H9 (cell line): ENCODE data around the gene INSYN1. TPM values are rescaled to one million over a fixed set of nuclear protein-coding genes. Genes with fewer than 3 reads are reported as not detected.

Experiments
- DNase-seq: peaks from one replicate; pipeline ENCODE4 v3.0.0-alpha.2; 2017
- H2AFZ ChIP-seq: one replicate; pipeline ENCODE4 v1.6.1; 2013; ENCODE audit warnings: mild to moderate bottlenecking, low read length, control low read depth, moderate library complexity
- H2AK5ac ChIP-seq: 2 replicates; pipeline ENCODE4 v1.6.1; 2013; ENCODE audit warnings: low read length, control low read depth, mixed read lengths; ENCODE audit not compliant: insufficient read length
- H2BK120ac ChIP-seq: one replicate; pipeline ENCODE4 v1.6.1; 2013; ENCODE audit warnings: low read depth, mild to moderate bottlenecking, low read length, control low read depth, inconsistent platforms; ENCODE audit not compliant: poor library complexity, severe bottlenecking
- H2BK12ac ChIP-seq: 2 replicates; pipeline ENCODE4 v1.6.1; 2013; ENCODE audit warnings: low read length, control low read depth, mixed read lengths, low read depth; ENCODE audit not compliant: insufficient read length
- H2BK15ac ChIP-seq: 2 replicates; pipeline ENCODE4 v1.6.1; 2013; ENCODE audit warnings: low read depth, low read length, control low read depth
- H2BK20ac ChIP-seq: one replicate; pipeline ENCODE4 v1.6.1; 2013; ENCODE audit warnings: low read depth, mild to moderate bottlenecking, low read length, control low read depth, inconsistent platforms; ENCODE audit not compliant: poor library complexity, severe bottlenecking
- H2BK5ac ChIP-seq: 2 replicates; pipeline ENCODE4 v1.6.1; 2013; ENCODE audit warnings: low read length, control low read depth, mixed read lengths; ENCODE audit not compliant: insufficient read length
- H3K14ac ChIP-seq: 2 replicates; pipeline ENCODE4 v1.6.1; 2013; ENCODE audit warnings: low read length, control low read depth; ENCODE audit not compliant: insufficient read depth
- H3K18ac ChIP-seq: 2 replicates; pipeline ENCODE4 v1.6.1; 2013; ENCODE audit warnings: low read depth, mild to moderate bottlenecking, mixed read lengths, low read length, control low read depth; ENCODE audit not compliant: insufficient read length
- H3K23ac ChIP-seq: 2 replicates; pipeline ENCODE4 v1.6.1; 2013; ENCODE audit warnings: low read length, control low read depth, mixed read lengths, low read depth; ENCODE audit not compliant: insufficient read length
- H3K23me2 ChIP-seq: 2 replicates; pipeline ENCODE4 v1.6.1; 2013; ENCODE audit warnings: low read depth, mild to moderate bottlenecking, mixed read lengths, low read length, control low read depth; ENCODE audit not compliant: insufficient read length, poor library complexity, severe bottlenecking
- H3K27ac ChIP-seq: 2 replicates; pipeline ENCODE4 v1.5.1; 2013; ENCODE audit warnings: low read length, control low read depth, mixed read lengths, low read depth; ENCODE audit not compliant: insufficient read length
- H3K27me3 ChIP-seq: 2 replicates; pipeline ENCODE4 v1.6.1; 2013; ENCODE audit warnings: low read length, control low read depth, inconsistent platforms; ENCODE audit not compliant: insufficient read depth
- H3K4ac ChIP-seq: 2 replicates; pipeline ENCODE4 v1.6.1; 2013; ENCODE audit warnings: low read depth, mild to moderate bottlenecking, control low read depth, inconsistent platforms, low read length, moderate library complexity
- H3K4me1 ChIP-seq: 2 replicates; pipeline ENCODE4 v1.6.1; 2013; ENCODE audit warnings: low read length, control low read depth, inconsistent platforms; ENCODE audit not compliant: insufficient read depth
- H3K4me2 ChIP-seq: 2 replicates; pipeline ENCODE4 v1.6.1; 2013; ENCODE audit warnings: low read length, control low read depth, mixed read lengths; ENCODE audit not compliant: insufficient read length, insufficient read depth
- H3K56ac ChIP-seq: 2 replicates; pipeline ENCODE4 v1.6.1; 2013; ENCODE audit warnings: low read depth, mild to moderate bottlenecking, mixed read lengths, low read length, control low read depth; ENCODE audit not compliant: insufficient read length
- H3K79me1 ChIP-seq: 2 replicates; pipeline ENCODE4 v1.6.1; 2013; ENCODE audit warnings: low read depth, mild to moderate bottlenecking, moderate library complexity, low read length, control low read depth, inconsistent platforms; ENCODE audit not compliant: insufficient read depth, poor library complexity, severe bottlenecking
- H3K79me2 ChIP-seq: 2 replicates; pipeline ENCODE4 v1.6.1; 2013; ENCODE audit warnings: low read length, control low read depth, inconsistent platforms; ENCODE audit not compliant: insufficient read depth
- H3K9ac ChIP-seq: 2 replicates; pipeline ENCODE4 v1.6.1; 2013; ENCODE audit warnings: low read length, control low read depth, mixed read lengths; ENCODE audit not compliant: insufficient read length; ENCODE audit errors: extremely low read depth
- H3K9me3 ChIP-seq: one replicate; pipeline ENCODE4 v1.6.1; 2013; ENCODE audit warnings: low read depth, low read length, inconsistent platforms; ENCODE audit not compliant: control insufficient read depth
- H3T11ph ChIP-seq: one replicate; pipeline ENCODE4 v1.6.1; 2013; ENCODE audit warnings: mild to moderate bottlenecking, low read length, control low read depth, inconsistent platforms
- H4K20me1 ChIP-seq: one replicate; pipeline ENCODE4 v1.6.1; 2013; ENCODE audit not compliant: control insufficient read depth, insufficient read length, insufficient read depth
- H4K5ac ChIP-seq: 2 replicates; pipeline ENCODE4 v1.6.1; 2013; ENCODE audit warnings: low read depth, mild to moderate bottlenecking, mixed read lengths, low read length, control low read depth; ENCODE audit not compliant: insufficient read length
- H4K8ac ChIP-seq: replicated peaks from 2 replicates; pipeline ENCODE4 v1.6.1; 2013; ENCODE audit warnings: low read length, control low read depth, mixed read lengths, low read depth; ENCODE audit not compliant: insufficient read length
- H4K91ac ChIP-seq: 2 replicates; pipeline ENCODE4 v1.6.1; 2013; ENCODE audit warnings: low read depth, mild to moderate bottlenecking, moderate library complexity, mixed read lengths, low read length, control low read depth; ENCODE audit not compliant: insufficient read length
- H3K27ac Mint-ChIP-seq, 3 experiments: 2 replicates in 2 of 3; 3 replicates in 1 of 3; pipeline ENCODE4 v1.8.0; 2020 to 2021; ENCODE audit warnings: mixed read lengths in 3 of 3, mild to moderate bottlenecking in 1 of 3, moderate library complexity in 1 of 3
- H3K27me3 Mint-ChIP-seq: 2 replicates; pipeline ENCODE4 v1.8.0; 2021; ENCODE audit warnings: low read depth, mild to moderate bottlenecking, moderate library complexity, mixed read lengths
- H3K36me3 Mint-ChIP-seq, 3 experiments: 2 replicates in 2 of 3; 3 replicates in 1 of 3; pipeline ENCODE4 v1.8.0; 2020 to 2021; ENCODE audit warnings: low read depth in 3 of 3, mixed read lengths in 3 of 3; ENCODE audit not compliant: insufficient read depth in 1 of 3
- H3K4me1 Mint-ChIP-seq, 2 experiments: 2 replicates each; pipeline ENCODE4 v1.8.0; 2020; ENCODE audit warnings: mixed read lengths in 2 of 2
- H3K4me3 Mint-ChIP-seq, 2 experiments: 2 replicates in 1 of 2; 3 replicates in 1 of 2; pipeline ENCODE4 v1.8.0; 2020 to 2021; ENCODE audit warnings: mild to moderate bottlenecking in 2 of 2, mixed read lengths in 2 of 2, moderate library complexity in 1 of 2
- H3K9me3 Mint-ChIP-seq, 2 experiments: 2 replicates in 1 of 2; 3 replicates in 1 of 2; pipeline ENCODE4 v1.8.0; 2020; ENCODE audit warnings: mild to moderate bottlenecking in 2 of 2, mixed read lengths in 2 of 2, moderate library complexity in 1 of 2
- WGBS: extraction: QIAGEN DNeasy Blood & Tissue Kit; methylation state at CpG from one replicate; pipeline ENCODE4 v1.1.7; 2013; ENCODE audit warnings: missing lambda C conversion rate, low lambda C conversion rate, mixed read lengths; ENCODE audit not compliant: insufficient read length; ENCODE audit errors: extremely low coverage; 5-methylcytosine and 5-hydroxymethylcytosine counted together
- total RNA-seq: library from RNA; stranded (reverse); gene quantifications from 2 replicates; pipeline ENCODE4 v1.2.1, GENCODE V29; 2021
- TF ChIP-seq, protein P1 (sequence below): fragments of 200-600 bp; sonication (generic); conservative IDR thresholded peaks from 3 replicates; pipeline ENCODE4 v1.8.0; 2021; ENCODE audit warnings: antibody characterized with exemption, mild to moderate bottlenecking

INSYN1 gene
- total RNA-seq, 1 experiment from 2014 or later: 1.9 TPM

DNA sequence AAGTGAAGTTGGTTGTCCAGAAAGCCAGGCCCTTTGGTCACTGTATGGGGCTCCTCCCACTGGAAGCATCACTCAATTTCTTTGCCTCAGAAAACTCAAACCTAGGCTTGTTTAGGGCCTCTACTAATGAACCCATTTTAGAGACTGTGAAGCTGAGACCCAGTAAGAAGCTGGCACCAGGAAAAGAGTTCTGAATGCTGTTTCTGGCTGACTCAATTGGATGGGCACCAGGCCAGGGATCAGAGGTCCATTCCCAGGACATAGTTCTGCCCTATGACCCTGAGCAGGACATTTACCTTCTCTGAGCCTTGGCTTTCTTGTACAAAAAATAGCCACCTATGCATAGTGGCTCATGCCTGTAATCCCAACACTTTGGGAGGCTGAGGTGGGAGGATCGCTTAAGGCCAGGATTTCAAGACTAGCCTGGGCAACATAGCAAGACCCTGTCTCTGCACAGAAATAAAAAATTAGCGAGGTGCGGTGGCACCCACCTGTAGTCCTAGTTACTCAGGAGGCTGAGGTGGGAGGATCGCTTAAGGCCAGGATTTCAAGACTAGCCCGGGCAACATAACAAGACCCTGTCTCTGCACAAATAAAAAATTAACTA is 38.4 kb downstream of the INSYN1 start:
- no peak overlapping the region for H3K4me3 Mint-ChIP-seq

More for the DNA sequence above, 38.4 kb downstream of the INSYN1 start:
- TF ChIP-seq, protein P1, sequence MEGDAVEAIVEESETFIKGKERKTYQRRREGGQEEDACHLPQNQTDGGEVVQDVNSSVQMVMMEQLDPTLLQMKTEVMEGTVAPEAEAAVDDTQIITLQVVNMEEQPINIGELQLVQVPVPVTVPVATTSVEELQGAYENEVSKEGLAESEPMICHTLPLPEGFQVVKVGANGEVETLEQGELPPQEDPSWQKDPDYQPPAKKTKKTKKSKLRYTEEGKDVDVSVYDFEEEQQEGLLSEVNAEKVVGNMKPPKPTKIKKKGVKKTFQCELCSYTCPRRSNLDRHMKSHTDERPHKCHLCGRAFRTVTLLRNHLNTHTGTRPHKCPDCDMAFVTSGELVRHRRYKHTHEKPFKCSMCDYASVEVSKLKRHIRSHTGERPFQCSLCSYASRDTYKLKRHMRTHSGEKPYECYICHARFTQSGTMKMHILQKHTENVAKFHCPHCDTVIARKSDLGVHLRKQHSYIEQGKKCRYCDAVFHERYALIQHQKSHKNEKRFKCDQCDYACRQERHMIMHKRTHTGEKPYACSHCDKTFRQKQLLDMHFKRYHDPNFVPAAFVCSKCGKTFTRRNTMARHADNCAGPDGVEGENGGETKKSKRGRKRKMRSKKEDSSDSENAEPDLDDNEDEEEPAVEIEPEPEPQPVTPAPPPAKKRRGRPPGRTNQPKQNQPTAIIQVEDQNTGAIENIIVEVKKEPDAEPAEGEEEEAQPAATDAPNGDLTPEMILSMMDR: no peak
- no peaks in the 10 kb centered on the region for H3K27me3 Mint-ChIP-seq
- no peak overlapping the region for H3K4ac ChIP-seq
- no peak overlapping the region for H3K56ac ChIP-seq
- H3K36me3 Mint-ChIP-seq: peaks cover 12 to 36% (median 22%) of the 10 kb centered on the region in 3 experiments; a peak in 6 of 7 replicates
- no peak overlapping the region for H2BK20ac ChIP-seq
- no peaks in the 10 kb centered on the region for H3K4me1 ChIP-seq
- no peak overlapping the region for H2BK15ac ChIP-seq
- H3K9ac ChIP-seq: no peak overlapping the region
- no peak overlapping the region for H3K18ac ChIP-seq
- H3K23ac ChIP-seq: no peak overlapping the region
- no peak overlapping the region for H2BK5ac ChIP-seq
- H3K4me2 ChIP-seq: no peak overlapping the region
- no peak overlapping the region for H2AK5ac ChIP-seq
- H3K4me1 Mint-ChIP-seq: peaks cover 3 to 5% of the 10 kb centered on the region in 2 experiments; a peak in 2 of 4 replicates
- H3K79me1 ChIP-seq: no peaks in the 10 kb centered on the region
- no peaks in the 10 kb centered on the region; the same call in 1 of the 2 replicates for H3K27me3 ChIP-seq
- H2BK12ac ChIP-seq: no peak overlapping the region
- no peaks in the 10 kb centered on the region for H3K9me3 ChIP-seq
- no peak for DNase-seq
- H4K8ac ChIP-seq: no peak overlapping the region
- H3K79me2 ChIP-seq: no peaks in the 10 kb centered on the region
- H2BK120ac ChIP-seq: no peak overlapping the region
- no peak overlapping the region for H3K14ac ChIP-seq
- no peak overlapping the region for H3T11ph ChIP-seq
- H2AFZ ChIP-seq: no peak overlapping the region
- no peak overlapping the region for H3K27ac Mint-ChIP-seq
- H4K20me1 ChIP-seq: no peaks in the 10 kb centered on the region
- no peaks in the 10 kb centered on the region for H3K23me2 ChIP-seq
- no CpG with 5 or more reads among the region's 5 CpGs for WGBS
- H4K5ac ChIP-seq: no peak overlapping the region
- H3K9me3 Mint-ChIP-seq: no peaks in the 10 kb centered on the region
- H3K27ac ChIP-seq: no peak overlapping the region
- H4K91ac ChIP-seq: no peak overlapping the region
